Mononuclear cell (primary cell): ENCODE results near the gene FAM111B. TPM values are rescaled to one million over a fixed set of nuclear protein-coding genes. Genes with fewer than 3 reads are reported as not detected.
A peak's percentile ranks its signal among the peaks of the same experiment; 100 is the strongest.

Source experiments
- H3K27me3 ChIP-seq: 2 replicates; pipeline ENCODE4 v1.6.0; 2011; ENCODE audit warnings: low read length, control low read depth; ENCODE audit not compliant: insufficient read depth
- H3K4me1 ChIP-seq: 2 replicates; pipeline ENCODE4 v1.5.1; 2011; ENCODE audit warnings: mild to moderate bottlenecking, low read length, control low read depth; ENCODE audit not compliant: insufficient read depth
- H3K4me3 ChIP-seq: 2 replicates; pipeline ENCODE4 v1.5.1; 2011; ENCODE audit warnings: mild to moderate bottlenecking, low read length, moderate library complexity
- H3K9me3 ChIP-seq: 2 replicates; pipeline ENCODE4 v1.5.1; 2011; ENCODE audit warnings: low read depth, mild to moderate bottlenecking, control low read depth, low read length
- total RNA-seq: library from RNA; depleted of rRNA; stranded (reverse); fragments of >200 nt; gene quantifications from one replicate; pipeline ENCODE4 v1.2.3, GENCODE V29; 2012

The FAM111B gene
- total RNA-seq, 1 donor = 3.3 TPM

DNA sequence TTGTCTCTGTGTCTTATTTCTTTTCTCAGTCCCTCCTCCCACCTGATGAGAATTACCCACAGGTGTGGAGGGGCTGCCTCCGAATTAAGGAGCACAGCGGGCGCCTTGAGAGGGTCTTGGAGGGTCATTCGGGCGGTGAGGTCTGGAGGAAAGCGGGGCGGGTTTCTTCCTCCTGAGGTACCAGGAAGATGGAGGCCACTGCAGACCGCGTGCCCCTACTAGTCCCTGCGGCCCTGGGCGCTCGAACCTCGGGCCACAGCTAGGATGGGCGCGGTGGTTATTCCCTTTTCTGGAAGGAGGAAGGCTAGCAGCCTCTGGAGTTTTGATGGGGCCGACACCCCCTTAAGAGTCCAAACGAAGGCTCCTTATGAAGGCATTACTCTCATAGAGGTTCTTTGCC, 30.2 kb downstream of the FAM111B start:
- no peak overlapping the region for H3K4me3 ChIP-seq
- no peaks in the 10 kb centered on the region for H3K27me3 ChIP-seq
- H3K9me3 ChIP-seq = no peaks in the 10 kb centered on the region
- peaks cover 16% of the 10 kb centered on the region for H3K4me1 ChIP-seq

DNA sequence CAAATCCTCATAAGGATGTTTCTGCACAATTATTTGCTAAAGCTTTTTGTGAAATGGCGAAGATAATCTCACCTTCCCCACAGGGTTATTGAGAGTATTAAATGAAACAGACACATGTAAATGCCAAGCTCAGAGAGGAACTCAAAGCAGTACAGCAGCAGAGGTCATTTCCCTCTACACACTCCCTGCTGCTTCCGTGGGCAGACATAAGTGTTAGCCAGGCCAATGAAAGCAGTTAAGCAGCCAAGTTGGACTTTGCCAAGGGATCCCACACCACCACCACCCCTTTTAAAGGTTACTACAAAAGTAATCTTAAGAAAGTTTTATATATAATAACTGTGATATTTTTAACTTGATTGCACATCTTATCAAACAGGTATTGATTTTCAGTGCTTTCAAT, 31.6 kb downstream of the FAM111B start:
- H3K27me3 ChIP-seq = no peaks in the 10 kb centered on the region
- H3K9me3 ChIP-seq = no peaks in the 10 kb centered on the region
- peaks cover 25% of the 10 kb centered on the region for H3K4me1 ChIP-seq
- H3K4me3 ChIP-seq = no peak overlapping the region

DNA sequence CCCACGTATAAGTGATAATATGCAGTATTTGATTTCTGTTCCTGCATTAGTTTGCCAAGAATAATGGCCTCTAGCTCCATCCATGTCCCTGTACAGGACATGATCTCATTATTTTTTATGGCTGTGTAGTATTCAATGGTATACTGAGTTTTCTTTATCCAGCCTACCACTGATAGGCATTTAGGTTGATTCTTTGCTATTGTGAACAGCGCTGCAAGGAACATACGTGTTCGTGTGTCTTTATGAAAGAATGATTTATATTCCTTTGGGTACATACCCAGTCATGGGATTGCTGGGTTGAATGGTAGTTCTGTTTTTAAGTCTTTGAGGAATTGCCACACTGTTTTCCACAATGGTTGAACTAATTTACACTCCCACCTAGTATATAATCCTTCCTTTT, 34.2 kb downstream of the FAM111B start:
- Histone ChIP-seq H3K9me3 (no peaks in the 10 kb centered on the region), H3K4me1 (peaks cover 40% of the 10 kb centered on the region), H3K4me3 (no peak overlapping the region), H3K27me3 (no peaks in the 10 kb centered on the region)

DNA sequence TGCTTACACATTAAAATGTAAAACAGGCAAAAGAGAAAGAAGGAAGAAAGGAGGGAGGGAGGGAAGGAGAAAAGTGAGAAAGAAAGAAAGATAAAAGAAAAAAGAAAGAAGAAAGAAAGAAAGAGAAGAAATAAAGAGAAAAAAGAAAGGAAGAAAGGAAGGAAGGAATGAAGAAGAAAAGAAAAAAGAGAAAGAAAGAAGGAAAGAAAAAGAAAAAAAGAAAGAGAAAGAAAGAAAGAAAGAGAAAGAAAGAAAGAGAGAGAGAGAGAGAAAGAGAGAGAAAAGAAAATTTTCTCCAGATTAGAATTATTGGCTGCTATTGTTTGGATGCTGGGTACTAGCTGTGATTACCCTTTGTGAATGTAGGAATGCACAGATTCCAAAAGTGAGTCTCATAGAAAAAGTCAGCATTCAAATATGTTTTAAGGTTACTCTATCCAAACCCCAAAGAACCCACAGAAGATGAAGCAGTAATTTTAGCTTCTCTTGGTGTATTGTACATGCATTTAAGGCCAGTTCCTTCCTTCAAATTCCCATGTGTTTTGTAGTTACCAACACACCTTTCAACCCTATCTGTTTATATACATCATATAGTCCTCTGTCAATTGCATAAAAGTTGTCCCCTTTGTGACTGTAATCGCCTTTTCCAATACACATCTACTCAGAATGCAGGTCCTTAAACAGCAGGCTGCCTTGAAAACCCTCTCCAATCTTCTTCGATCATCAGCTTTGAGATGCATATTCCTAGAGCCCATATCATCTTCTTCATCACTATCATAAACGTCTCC, 34.8 kb downstream of the FAM111B start:
- H3K4me3 ChIP-seq = peak overlapping the region; percentile 91

DNA sequence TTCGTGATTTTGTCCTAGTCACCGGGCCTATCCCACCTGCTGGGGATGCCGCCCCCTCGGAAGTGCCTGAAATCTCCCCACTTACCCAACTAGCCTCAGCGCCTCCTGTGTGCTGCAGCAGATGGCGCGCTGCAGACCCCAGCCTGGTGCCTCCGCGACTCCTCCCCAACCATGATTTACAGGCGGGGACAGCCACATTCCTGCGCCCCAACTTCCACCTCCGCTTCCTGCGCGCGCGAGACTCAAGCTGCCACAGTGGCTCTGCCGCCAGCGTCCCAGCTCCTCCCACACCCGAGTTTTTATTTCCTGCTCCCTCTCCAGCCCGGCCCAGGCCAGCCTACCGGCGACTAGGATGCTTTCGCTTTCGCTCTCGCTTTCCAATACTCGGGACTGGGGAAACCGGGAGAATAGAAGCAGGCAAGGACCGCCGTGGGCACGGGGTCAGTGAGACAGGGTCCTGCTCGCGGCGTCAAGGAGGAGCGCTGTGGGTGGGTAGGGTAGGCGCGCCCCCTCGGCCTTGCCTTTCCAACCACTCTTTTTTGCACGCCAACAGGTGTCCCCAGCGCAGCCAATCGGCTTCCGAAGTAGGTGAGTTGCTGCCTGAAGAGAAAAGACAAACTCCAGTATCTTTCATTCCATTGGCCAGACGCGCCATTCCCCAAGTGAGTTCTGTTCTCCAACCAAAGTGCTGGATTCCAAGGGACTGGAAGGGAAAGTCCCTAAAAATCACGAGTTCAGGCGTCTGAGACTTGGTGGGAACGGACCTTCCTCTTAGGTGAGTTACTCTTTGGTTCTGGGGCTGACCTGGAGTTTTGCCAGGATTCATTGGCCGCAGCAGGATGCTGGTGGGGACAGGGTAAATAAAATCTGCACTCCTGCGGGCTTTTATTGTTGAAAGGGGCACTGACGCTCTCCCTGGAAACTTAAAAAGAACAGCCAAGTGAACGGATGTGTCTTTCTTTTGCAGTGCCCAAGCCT, 35.8 kb downstream of the FAM111B start, which contains the start of gene FAM111A:
FAM111A (plus strand) TSS at position 327 of the 978 bp plus-strand sequence. CDS start 6,017 bp downstream, outside the sequence.
- Histone ChIP-seq H3K4me3 (peak within 1 kb of the TSS; percentile 91), H3K9me3 (no peaks in the 10 kb centered on the region), H3K27me3 (no peaks in the 10 kb centered on the region), H3K4me1 (peaks cover 49% of the 10 kb centered on the region)

More for the DNA sequence above, 34.8 kb downstream of the FAM111B start:
- Histone ChIP-seq H3K27me3 (no peaks in the 10 kb centered on the region), H3K4me1 (peaks cover 46% of the 10 kb centered on the region), H3K9me3 (no peaks in the 10 kb centered on the region)

DNA sequence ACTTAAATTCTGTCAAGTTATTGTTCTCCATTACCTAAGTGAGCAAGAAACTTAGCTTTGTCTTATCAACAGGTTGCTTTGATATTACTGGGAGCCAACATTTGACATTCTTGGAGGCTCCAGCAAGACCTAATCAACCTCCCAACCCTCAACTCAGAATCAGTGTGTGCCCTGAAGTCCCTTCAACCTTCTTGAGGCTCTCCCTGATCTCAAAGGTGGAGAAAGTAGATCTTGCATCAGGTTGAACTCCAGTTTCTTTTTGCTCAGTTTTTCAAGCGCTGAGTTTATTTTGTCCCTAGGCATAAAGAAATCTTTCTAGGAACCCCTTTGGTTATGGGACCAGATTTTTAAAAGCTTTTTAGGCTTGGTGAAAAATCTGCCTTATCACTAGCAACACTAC, 37.1 kb downstream of the FAM111B start:
- peak overlapping the region; percentile 53 for H3K4me3 ChIP-seq
- H3K27me3 ChIP-seq = no peaks in the 10 kb centered on the region
- H3K4me1 ChIP-seq = peaks cover 49% of the 10 kb centered on the region
- no peaks in the 10 kb centered on the region for H3K9me3 ChIP-seq

DNA sequence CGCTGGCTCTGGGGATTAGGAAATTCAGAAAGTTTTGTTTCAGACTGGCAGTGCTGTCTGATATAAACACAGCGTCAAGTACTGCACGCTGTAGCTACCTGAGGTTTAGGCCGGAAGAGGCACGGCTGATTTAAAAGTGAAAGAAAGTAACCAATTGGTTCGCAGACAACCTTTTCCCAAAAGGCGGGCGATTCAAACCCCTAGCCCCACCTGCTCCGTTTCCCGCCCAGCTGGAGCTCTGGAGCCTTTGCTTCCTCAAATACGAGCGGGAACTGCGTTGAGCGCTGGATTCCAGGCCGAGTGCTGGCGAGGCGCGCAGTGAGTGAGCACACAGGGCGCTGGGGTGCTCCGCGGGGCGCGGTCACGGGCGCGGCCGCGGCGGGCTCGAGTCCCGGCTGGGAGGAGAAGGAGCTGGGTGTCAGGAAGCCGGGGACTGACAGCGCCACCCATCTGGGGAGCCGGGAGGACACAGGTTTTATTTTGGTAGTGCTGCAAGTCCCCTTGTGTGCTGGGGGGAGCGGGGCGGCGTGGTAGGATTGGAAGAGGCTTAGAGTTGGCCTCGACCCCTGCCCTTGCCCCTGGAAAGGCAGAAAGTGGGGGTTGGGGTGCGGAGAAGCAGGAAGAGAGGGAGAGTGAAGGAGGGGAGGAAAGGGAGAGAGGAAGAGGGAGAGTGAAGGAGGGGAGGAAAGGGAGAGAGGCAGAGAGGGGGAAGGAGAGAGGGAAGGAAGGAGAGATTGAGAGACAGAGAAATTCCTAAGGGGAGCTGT, 37.7 kb downstream of the FAM111B start:
- H3K4me3 ChIP-seq = peak overlapping the region; percentile 53
- peaks cover 49% of the 10 kb centered on the region for H3K4me1 ChIP-seq
- no peaks in the 10 kb centered on the region for H3K9me3 ChIP-seq

DNA sequence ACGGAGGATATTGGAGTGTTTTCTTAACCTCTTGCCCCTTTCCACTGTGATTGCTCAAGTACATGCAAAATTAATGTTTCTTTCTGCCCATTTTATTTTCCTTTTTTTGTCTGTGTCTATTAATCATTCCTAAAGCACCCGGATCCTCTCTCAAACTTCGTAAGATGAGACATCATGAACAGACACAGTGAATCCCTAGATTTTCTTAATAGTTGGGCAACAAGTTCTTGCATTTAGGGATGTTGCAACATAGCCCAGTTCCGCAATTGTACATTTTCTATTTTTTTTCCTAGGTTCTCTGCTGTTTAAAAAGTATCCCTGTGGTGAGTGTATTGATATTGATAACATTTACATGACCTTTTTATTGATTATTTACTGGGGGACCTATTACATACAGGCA, 38.5 kb downstream of the FAM111B start:
- no peaks in the 10 kb centered on the region for H3K9me3 ChIP-seq
- no peak overlapping the region for H3K4me3 ChIP-seq
- H3K4me1 ChIP-seq = peaks cover 49% of the 10 kb centered on the region
- H3K27me3 ChIP-seq = no peaks in the 10 kb centered on the region

More for the DNA sequence above, 37.7 kb downstream of the FAM111B start:
- H3K27me3 ChIP-seq = no peaks in the 10 kb centered on the region

DNA sequence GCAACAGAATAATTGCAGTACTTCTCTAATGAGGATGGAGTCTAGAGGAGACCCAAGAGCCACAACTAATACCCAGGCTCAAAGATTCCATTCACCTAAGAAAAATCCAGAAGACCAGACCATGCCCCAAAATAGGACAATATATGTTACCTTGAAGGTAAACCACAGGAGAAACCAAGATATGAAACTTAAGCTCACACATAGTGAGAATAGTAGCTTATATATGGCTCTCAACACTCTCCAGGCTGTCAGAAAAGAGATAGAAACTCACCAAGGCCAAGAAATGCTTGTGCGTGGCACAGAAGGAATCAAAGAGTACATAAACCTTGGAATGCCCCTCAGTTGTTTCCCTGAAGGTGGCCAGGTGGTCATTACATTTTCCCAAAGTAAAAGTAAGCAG, 44.7 kb downstream of the FAM111B start:
- Histone ChIP-seq H3K9me3 (no peaks in the 10 kb centered on the region), H3K4me3 (no peak overlapping the region), H3K4me1 (peaks cover 11% of the 10 kb centered on the region), H3K27me3 (no peaks in the 10 kb centered on the region)

DNA sequence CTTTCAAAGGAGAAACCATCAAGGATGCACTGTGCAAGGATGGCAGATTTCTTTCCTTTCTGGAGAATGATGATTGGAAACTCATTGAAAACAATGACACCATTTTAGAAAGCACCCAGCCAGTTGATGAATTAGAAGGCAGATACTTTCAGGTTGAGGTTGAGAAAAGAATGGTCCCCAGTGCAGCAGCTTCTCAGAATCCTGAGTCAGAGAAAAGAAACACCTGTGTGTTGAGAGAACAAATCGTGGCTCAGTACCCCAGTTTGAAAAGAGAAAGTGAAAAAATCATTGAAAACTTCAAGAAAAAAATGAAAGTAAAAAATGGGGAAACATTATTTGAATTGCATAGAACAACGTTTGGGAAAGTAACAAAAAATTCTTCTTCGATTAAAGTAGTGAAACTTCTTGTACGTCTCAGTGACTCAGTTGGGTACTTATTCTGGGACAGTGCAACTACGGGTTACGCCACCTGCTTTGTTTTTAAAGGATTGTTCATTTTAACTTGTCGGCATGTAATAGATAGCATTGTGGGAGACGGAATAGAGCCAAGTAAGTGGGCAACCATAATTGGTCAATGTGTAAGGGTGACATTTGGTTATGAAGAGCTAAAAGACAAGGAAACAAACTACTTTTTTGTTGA, 45.4 kb downstream of the FAM111B start:
- no peaks in the 10 kb centered on the region for H3K9me3 ChIP-seq
- H3K4me3 ChIP-seq = no peak overlapping the region
- H3K4me1 ChIP-seq = peaks cover 10% of the 10 kb centered on the region
- H3K27me3 ChIP-seq = no peaks in the 10 kb centered on the region

DNA sequence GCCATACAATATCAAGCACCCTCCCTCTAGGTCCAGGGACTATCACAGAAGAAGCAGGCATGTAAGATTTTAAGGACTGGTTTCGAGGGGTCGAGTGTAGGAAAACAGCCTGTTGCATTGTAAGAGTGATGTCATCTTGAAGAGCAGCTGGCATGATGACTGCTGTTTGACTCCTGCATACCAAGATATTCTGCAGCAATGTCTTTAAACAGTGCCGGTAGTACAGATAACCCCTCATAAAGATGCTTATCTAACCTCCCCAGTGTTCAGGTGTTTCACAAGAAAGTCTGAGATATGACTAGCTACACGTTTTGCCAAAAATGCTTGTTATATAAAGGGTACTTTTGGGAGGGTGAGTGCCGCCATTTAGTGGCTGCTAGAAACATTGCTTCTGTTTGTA, 47.6 kb downstream of the FAM111B start:
- Histone ChIP-seq H3K4me3 (no peak overlapping the region), H3K27me3 (no peaks in the 10 kb centered on the region)

DNA sequence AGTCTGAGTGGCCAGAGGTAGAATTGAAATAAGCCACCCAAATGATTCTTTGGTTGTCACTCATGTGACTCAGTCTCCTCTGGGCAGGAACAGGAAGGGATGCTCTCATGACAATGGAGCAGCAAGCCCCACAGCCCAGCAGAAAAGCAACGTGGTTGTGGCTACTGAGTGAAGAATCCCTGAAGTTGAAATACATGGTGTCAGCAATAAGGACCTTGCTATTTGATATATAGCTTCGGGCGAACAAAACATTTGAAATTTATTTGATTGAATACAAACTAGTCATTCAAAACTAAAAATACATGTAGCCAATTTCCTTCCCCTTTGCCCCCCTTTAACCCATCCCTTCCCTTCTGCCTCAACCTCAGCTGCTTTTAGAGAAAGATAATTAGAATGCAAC, 50.4 kb downstream of the FAM111B start:
- Histone ChIP-seq H3K4me1 (peaks cover 13% of the 10 kb centered on the region), H3K4me3 (no peak overlapping the region), H3K27me3 (no peaks in the 10 kb centered on the region), H3K9me3 (no peaks in the 10 kb centered on the region)

More for the DNA sequence above, 47.6 kb downstream of the FAM111B start:
- H3K9me3 ChIP-seq = no peaks in the 10 kb centered on the region
- peaks cover 20% of the 10 kb centered on the region for H3K4me1 ChIP-seq

DNA sequence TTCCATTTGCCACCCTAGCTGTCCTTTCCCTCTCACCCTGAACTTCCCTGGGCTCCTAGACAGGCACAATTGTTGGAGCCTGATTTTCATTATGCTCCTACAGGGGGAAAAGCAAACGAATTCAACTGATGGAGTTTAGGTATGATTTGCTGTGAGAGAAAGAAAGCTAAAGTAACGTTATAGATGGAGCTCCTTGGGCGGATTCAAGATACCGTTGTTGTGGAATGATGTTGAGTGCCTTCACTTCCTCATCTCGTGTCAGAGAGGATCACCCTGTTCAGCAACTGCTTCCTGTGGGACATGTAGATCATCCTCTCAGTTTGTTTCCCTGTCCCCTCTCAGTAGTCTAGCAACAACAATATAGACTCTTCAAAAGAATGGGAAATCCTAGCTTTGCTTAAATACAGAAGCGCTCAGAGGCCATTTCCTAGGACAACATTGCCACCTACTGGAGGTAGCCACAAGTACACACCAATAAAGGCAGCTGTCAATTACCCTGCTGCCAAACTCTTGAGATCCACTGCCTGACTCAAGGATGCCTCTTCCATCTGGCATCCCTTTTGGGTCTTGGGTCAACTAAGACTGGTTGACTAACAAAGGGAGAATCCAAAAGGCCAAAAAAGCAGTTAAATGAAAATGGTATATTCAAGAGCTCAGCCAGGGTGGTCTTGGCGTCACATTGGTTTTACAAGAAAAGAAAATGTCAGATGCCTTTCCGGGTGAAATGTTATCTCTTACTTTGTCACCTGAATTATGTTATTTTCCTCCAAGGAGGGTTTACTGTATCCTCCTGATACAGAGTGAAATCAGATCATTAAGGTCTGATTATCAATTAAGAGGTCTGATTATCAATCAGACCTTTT, 51.4 kb downstream of the FAM111B start:
- H3K4me1 ChIP-seq = peaks cover 13% of the 10 kb centered on the region
- H3K27me3 ChIP-seq = no peaks in the 10 kb centered on the region
- no peak overlapping the region for H3K4me3 ChIP-seq
- no peaks in the 10 kb centered on the region for H3K9me3 ChIP-seq
